ENCODE measurements around the gene VSTM2L.
A peak's percentile ranks its signal among the peaks of the same experiment; 100 is the strongest.

The VSTM2L gene

DNA sequence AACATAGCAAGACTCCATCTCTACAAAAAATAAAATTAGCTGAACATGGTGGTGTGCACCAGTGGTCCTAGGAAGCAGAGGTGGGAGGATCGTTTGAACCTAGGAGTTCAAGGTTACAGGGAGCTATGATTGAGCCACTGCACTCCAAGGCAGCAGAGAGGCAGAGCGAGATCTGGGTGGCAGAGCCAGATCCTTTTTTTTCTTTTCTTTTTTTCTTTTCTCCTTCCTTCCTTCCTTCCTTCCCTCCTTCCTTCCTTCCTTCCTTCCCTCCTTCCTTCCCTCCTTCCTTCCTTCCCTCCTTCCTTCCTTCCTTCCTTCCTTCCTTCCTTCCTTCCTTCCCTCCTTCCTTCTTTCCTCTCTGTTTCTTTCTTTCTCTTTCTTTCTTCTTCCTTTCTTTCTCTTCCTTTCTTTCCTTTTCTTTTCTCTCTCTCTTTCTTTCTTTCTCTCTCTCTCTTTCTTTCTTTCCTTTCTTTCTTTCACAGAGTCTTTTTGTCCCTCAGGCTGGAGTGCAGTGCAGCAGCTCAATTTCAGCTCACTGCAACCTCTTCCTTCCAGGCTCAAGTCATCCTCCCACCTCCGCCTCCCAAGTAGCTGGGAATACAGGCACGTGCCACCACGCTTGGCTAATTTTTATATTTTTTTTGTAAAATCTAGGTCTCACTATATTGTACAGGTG is 9.2 kb upstream of the VSTM2L start:
- TF ChIP-seq TAF1 (IDR thresholded peaks at IDR 0.05; ENCODE audit: borderline replicate concordance, low read depth, low read length) (no peak), POLR2AphosphoS5 (IDR thresholded peaks at IDR 0.05; ENCODE audit: low read depth, low read length) (no peak), POLR2A (IDR thresholded peaks at IDR 0.05; ENCODE audit: low read depth, low read length) (no peak)
- FAIRE-seq (no peak), DNase-seq (ENCODE audit: insufficient read length) (no peak)

GRCh38 chr20:37894454-37894853 is 8.5 kb upstream of the VSTM2L start:
- DNase-seq (ENCODE audit: insufficient read length) (no peak), FAIRE-seq (no peak)
- TF ChIP-seq TAF1 (IDR thresholded peaks at IDR 0.05; ENCODE audit: borderline replicate concordance, low read depth, low read length): no peak
- TF ChIP-seq POLR2AphosphoS5 (IDR thresholded peaks at IDR 0.05; ENCODE audit: low read depth, low read length): no peak
- no peak for TF ChIP-seq POLR2A (IDR thresholded peaks at IDR 0.05; ENCODE audit: low read depth, low read length)

DNA sequence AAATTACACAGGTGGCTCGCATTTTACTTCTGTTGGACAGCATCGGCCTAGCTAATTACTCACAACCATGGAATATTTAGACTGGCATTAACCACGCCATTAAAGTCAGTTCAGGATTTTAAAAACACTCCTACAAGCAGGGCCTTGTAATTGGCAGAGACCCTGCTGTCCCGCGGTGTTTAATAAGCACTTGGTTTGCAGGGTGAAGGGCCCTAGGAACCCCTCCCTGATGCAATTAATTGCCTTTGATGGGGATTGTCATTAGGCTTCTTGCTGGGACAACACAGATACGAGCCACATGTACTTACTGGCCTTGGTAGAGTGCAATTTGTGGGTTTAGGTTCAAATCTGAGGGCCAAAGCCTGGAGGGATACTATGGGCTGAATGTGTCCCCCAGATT is 7.8 kb upstream of the VSTM2L start:
- DNase-seq (ENCODE audit: insufficient read length) (no peak), FAIRE-seq (no peak)
- TF ChIP-seq POLR2A (IDR thresholded peaks at IDR 0.05; ENCODE audit: low read depth, low read length): no peak
- TF ChIP-seq POLR2AphosphoS5 (IDR thresholded peaks at IDR 0.05; ENCODE audit: low read depth, low read length): no peak
- no peak for TF ChIP-seq TAF1 (IDR thresholded peaks at IDR 0.05; ENCODE audit: borderline replicate concordance, low read depth, low read length)

DNA sequence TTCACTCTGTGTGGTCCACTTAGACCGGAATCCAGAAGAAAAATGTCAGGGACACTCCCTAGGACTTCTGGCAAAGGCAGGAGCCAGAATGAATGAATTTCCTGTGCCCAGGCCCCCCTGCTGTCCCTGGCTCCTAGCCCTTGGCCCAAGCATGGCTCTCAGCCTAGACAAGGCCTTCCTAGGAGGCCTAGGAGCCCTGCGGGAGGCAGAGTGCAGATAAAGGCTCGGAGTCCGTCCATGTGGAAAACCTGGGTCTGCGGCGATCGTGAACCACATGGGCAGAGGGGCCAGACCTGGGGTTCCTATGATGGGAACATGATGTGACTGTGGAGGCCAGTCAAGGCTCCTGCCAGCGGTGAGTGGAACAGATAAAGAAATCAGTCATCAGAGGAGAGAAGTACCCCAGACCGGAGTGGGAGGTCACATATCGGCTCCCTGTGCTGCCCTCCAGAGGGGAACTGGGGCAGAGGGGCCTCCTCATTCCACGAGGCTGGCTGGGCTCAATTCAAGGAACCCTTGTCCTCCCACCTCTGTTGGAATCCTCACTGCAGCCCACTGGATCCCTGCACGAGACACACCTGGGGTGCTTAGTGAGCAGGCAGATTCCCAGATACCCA is 5.9 kb upstream of the VSTM2L start:
- no peak for TF ChIP-seq POLR2AphosphoS5 (IDR thresholded peaks at IDR 0.05; ENCODE audit: low read depth, low read length)
- no peak for TF ChIP-seq POLR2A (IDR thresholded peaks at IDR 0.05; ENCODE audit: low read depth, low read length)
- no peak for TF ChIP-seq TAF1 (IDR thresholded peaks at IDR 0.05; ENCODE audit: borderline replicate concordance, low read depth, low read length)
- DNase-seq (ENCODE audit: insufficient read length) (no peak), FAIRE-seq (no peak)

GRCh38 chr20:37898233-37899104 is 4.5 kb upstream of the VSTM2L start:
- DNase-seq (ENCODE audit: insufficient read length) (no peak), FAIRE-seq (no peak)
- no peak for TF ChIP-seq POLR2A (IDR thresholded peaks at IDR 0.05; ENCODE audit: low read depth, low read length)
- no peak for TF ChIP-seq POLR2AphosphoS5 (IDR thresholded peaks at IDR 0.05; ENCODE audit: low read depth, low read length)
- TF ChIP-seq TAF1 (IDR thresholded peaks at IDR 0.05; ENCODE audit: borderline replicate concordance, low read depth, low read length): no peak

DNA sequence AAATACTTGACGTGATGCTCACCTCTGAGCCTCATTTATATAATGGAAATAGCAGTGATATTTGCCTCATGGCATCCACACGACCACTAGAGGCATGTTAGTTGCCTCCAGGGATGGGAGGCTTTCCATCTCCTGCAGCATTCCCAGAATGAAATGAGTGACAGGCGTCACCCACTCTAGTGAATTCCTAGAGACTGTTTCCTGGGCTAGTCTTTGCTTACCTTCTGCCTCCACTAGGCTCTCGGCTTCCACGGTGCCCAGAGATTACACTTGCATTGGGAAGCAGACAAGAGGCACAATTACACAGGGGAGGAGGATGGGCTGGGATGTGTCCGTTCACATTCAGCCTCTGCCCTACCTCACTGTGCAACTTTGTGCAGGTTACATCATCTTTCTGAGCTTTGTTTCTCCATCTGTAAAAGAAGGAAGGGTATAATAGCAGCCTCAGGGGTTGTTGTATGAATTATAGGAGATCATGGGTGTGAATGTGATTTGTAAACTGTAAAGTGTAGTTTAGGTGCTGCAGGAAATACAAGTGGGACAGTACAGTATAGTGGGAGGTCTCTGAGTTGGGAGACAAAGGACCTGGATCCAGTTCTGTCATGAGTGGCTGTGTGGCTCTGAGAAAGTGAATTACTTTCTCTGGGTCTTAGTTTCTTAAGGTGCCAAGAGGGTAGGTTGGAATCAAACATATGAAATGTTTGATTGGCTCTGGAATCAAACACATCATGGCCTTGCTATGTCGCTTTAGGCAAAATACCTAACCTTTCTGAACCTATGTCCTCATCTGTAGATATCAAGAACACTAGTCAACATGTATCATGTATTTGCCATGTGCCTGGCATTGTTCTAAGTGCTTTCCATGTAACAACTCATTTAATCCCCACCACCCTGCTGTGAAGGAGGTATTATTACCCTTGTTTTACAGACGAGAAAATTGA is 3.6 kb upstream of the VSTM2L start:
- DNase-seq (ENCODE audit: insufficient read length) (no peak), FAIRE-seq (no peak)

GRCh38 chr20:37901240-37901639 is 1.7 kb upstream of the VSTM2L start:
- TF ChIP-seq POLR2A (IDR thresholded peaks at IDR 0.05; ENCODE audit: low read depth, low read length) (no peak), TAF1 (IDR thresholded peaks at IDR 0.05; ENCODE audit: borderline replicate concordance, low read depth, low read length) (no peak), POLR2AphosphoS5 (IDR thresholded peaks at IDR 0.05; ENCODE audit: low read depth, low read length) (no peak)
- FAIRE-seq: no peak
- no peak for DNase-seq (ENCODE audit: insufficient read length)

More for the DNA sequence above, 3.6 kb upstream of the VSTM2L start:
- TF ChIP-seq POLR2A (IDR thresholded peaks at IDR 0.05; ENCODE audit: low read depth, low read length) (no peak), TAF1 (IDR thresholded peaks at IDR 0.05; ENCODE audit: borderline replicate concordance, low read depth, low read length) (no peak), POLR2AphosphoS5 (IDR thresholded peaks at IDR 0.05; ENCODE audit: low read depth, low read length) (no peak)

GRCh38 chr20:37901654-37902503 is 1.0 kb upstream of the VSTM2L start:
- FAIRE-seq (peak; percentile 95), DNase-seq (ENCODE audit: insufficient read length) (peak; percentile 77)
- TF ChIP-seq POLR2AphosphoS5 (IDR thresholded peaks at IDR 0.05; ENCODE audit: low read depth, low read length) (no peak), POLR2A (IDR thresholded peaks at IDR 0.05; ENCODE audit: low read depth, low read length) (no peak), TAF1 (IDR thresholded peaks at IDR 0.05; ENCODE audit: borderline replicate concordance, low read depth, low read length) (no peak)

DNA sequence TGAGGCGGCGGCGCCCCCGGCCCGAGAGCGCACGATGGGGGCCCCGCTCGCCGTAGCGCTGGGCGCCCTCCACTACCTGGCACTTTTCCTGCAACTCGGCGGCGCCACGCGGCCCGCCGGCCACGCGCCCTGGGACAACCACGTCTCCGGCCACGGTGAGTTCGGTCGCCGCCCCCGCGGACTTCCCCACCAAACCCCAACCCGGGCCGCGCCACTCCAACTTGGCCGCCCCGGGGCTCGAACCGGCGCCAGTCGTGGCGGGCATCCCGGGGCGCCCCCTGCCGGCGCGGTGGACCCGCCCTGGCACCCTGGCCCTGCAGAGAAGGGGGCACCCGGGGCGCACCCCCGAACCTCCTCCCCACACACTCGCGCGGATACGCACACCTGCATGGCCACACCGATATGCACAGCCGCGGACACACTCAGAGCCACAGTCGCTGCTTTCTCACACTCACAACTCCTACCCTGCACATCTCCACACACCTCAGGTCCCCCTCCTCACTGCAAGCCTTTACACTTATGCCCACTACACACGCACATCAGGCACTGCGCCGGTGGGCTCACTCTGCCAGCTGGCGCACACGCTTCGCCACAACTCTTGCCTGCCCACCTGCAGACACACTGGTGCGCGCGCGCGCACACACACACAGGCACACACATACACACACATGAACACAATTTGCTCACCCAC is 535 bp downstream of the VSTM2L start:
- FAIRE-seq (peak; percentile 67), DNase-seq (ENCODE audit: insufficient read length) (no peak)
- TF ChIP-seq POLR2AphosphoS5 (IDR thresholded peaks at IDR 0.05; ENCODE audit: low read depth, low read length): no peak
- no peak for TF ChIP-seq TAF1 (IDR thresholded peaks at IDR 0.05; ENCODE audit: borderline replicate concordance, low read depth, low read length)
- no peak for TF ChIP-seq POLR2A (IDR thresholded peaks at IDR 0.05; ENCODE audit: low read depth, low read length)

All from GM12892 (cell line).